Calu3 (cell line): ENCODE measurements around the gene CDH19. TPM values are rescaled to one million over a fixed set of nuclear protein-coding genes. Genes with fewer than 3 reads are reported as not detected.
A peak's percentile ranks its signal among the peaks of the same experiment; 100 is the strongest.

ENCODE experiments used
- BruUV-seq: library from RNA; stranded (reverse); fragments of 400-500 nt; replicated peaks from 2 replicates; lab custom pipeline; 2021; lab: Mats Ljungman, UMichigan
- CTCF ChIA-PET: fragments of 300-600 bp; sonication (Branson Sonifier 250); formaldehyde crosslinking; loops from one replicate; lab custom pipeline; 2022; ENCODE audit warnings: antibody characterized with exemption; lab: Charles Lee
- DNase-seq: peaks from one replicate; pipeline ENCODE4 v3.0.0; 2022
- H3K27ac Mint-ChIP-seq: one replicate; pipeline ENCODE4 v1.8.0; 2022; ENCODE audit warnings: mixed read lengths; ENCODE audit not compliant: unreplicated experiment
- H3K27me3 Mint-ChIP-seq: one replicate; pipeline ENCODE4 v1.8.0; 2022; ENCODE audit warnings: mixed read lengths; ENCODE audit not compliant: unreplicated experiment
- H3K36me3 Mint-ChIP-seq: one replicate; pipeline ENCODE4 v1.8.0; 2022; ENCODE audit warnings: mild to moderate bottlenecking, moderate library complexity, mixed read lengths; ENCODE audit not compliant: insufficient read depth, unreplicated experiment
- H3K4me1 Mint-ChIP-seq: one replicate; pipeline ENCODE4 v1.8.0; 2022; ENCODE audit warnings: mild to moderate bottlenecking, low read depth, mixed read lengths; ENCODE audit not compliant: unreplicated experiment
- H3K4me3 Mint-ChIP-seq: one replicate; pipeline ENCODE4 v1.8.0; 2022; ENCODE audit warnings: mild to moderate bottlenecking, low read depth, moderate library complexity, mixed read lengths; ENCODE audit not compliant: unreplicated experiment
- H3K9me3 Mint-ChIP-seq: one replicate; pipeline ENCODE4 v1.8.0; 2022; ENCODE audit warnings: low read depth, mixed read lengths; ENCODE audit not compliant: unreplicated experiment
- CTCF ChIP-seq: fragments of 200-600 bp; IDR thresholded peaks from one replicate; pipeline ENCODE4 v1.8.0; 2022; ENCODE audit warnings: antibody characterized with exemption; ENCODE audit not compliant: unreplicated experiment
- intact Hi-C: fragments of 100-400 bp; cut with micrococcal nuclease; formaldehyde crosslinking; loops from one replicate; pipeline ENCODE4 v1.10.0; 2022; ENCODE audit not compliant: unreplicated experiment
- total RNA-seq: library from RNA; stranded (reverse); gene quantifications from 2 replicates; pipeline ENCODE4 v1.2.3, GENCODE V29; 2022

CDH19 gene
- total RNA-seq, 1 experiment from 2014 or later = 0.33 TPM

GRCh38 chr18:66641056-66641455 lies 37.2 kb upstream of the CDH19 start:
- H3K27ac Mint-ChIP-seq = no peak overlapping the region
- no TSS peak for BruUV-seq
- CTCF ChIA-PET = no interaction called here

GRCh38 chr18:66640431-66640830 lies 36.5 kb upstream of the CDH19 start:
- H3K27ac Mint-ChIP-seq = no peak overlapping the region
- no peak for TF ChIP-seq CTCF
- H3K27me3 Mint-ChIP-seq = no peaks in the 10 kb centered on the region
- BruUV-seq = no TSS peak
- peaks cover 5% of the 10 kb centered on the region for H3K36me3 Mint-ChIP-seq
- intact Hi-C loops = no loop called here
- H3K4me3 Mint-ChIP-seq = no peak overlapping the region
- CTCF ChIA-PET = no interaction called here
- peaks cover 6% of the 10 kb centered on the region for H3K9me3 Mint-ChIP-seq
- peaks cover 26% of the 10 kb centered on the region for H3K4me1 Mint-ChIP-seq
- no peak for DNase-seq

More at GRCh38 chr18:66641056-66641455, 37.2 kb upstream of the CDH19 start:
- Mint-ChIP-seq H3K4me1 (peaks cover 32% of the 10 kb centered on the region), H3K4me3 (no peak overlapping the region), H3K27me3 (no peaks in the 10 kb centered on the region), H3K36me3 (peaks cover 5% of the 10 kb centered on the region), H3K9me3 (peaks cover 6% of the 10 kb centered on the region)
- no peak for DNase-seq
- no peak for TF ChIP-seq CTCF
- intact Hi-C loops = no loop called here

- Mint-ChIP-seq H3K4me3 (no peak overlapping the region), H3K9me3 (peaks cover 6% of the 10 kb centered on the region), H3K36me3 (peaks cover 5% of the 10 kb centered on the region), H3K4me1 (peaks cover 26% of the 10 kb centered on the region), H3K27me3 (no peaks in the 10 kb centered on the region), H3K27ac (peak overlapping the region; percentile 62)
- no TSS peak for BruUV-seq
- CTCF ChIA-PET = no interaction called here
- intact Hi-C loops = no loop called here
- DNase-seq = no peak
- TF ChIP-seq CTCF = no peak
Observed at GRCh38 chr18:66638856-66639629, 35.2 kb upstream of the CDH19 start.

- intact Hi-C loops = no loop called here
- no peak overlapping the region for H3K4me3 Mint-ChIP-seq
- TF ChIP-seq CTCF = no peak
- no peak overlapping the region for H3K27ac Mint-ChIP-seq
- peaks cover 36% of the 10 kb centered on the region for H3K4me1 Mint-ChIP-seq
- H3K36me3 Mint-ChIP-seq = peaks cover 5% of the 10 kb centered on the region
- peaks cover 6% of the 10 kb centered on the region for H3K9me3 Mint-ChIP-seq
- no TSS peak for BruUV-seq
- no peaks in the 10 kb centered on the region for H3K27me3 Mint-ChIP-seq
- no peak for DNase-seq
- CTCF ChIA-PET = interaction anchor here (0.6 kb wide), 1 partner anchor 12 kb away, joined by 9 read pairs; no protein-coding TSS in a partner anchor
Observed at GRCh38 chr18:66635342-66635741, 31.5 kb upstream of the CDH19 start.
